Left forelimb (tissue), 1 donor: Measurements from ENCODE around the gene JADE2.
"Not testable (repeated sequence)": the region's sequence is repeated elsewhere in the genome, so short reads cannot be mapped to it uniquely, and the experiment has no call there.

Experiments
- DNase-seq: peaks from one replicate; pipeline ENCODE4 v3.0.0-alpha.2; 2018; ENCODE audit warnings: low spot score

The JADE2 gene

DNA sequence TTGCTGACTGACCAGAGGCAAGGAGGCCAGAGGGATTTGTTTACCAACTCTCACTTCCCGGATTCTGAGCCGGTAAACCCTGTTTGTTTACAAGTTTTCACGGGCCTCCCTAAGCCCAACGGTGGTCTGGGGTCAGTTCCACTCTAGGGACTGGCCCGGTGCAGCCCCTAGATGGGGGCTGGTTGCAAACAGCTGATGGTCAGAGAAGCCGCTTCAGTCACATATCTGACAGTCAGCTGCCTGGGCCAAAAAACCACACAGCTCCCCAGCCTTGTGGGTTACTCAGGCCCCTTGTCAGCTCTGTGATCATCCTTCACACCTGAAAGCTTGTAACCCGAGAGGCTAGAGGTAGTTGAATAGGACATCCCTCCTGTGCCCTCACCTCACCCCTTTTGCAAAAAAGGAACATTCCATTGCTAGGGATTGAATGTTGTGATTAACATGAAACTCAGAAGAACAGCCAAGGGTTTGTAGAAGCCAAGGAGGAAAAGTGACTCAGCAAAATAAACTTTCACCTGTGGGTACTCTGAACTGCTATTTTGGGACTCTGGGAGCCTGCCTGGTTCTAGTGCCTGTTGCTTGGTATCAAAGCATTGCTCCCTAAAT, 66.8 kb downstream of the JADE2 start:
- no peak for DNase-seq

- no peak for DNase-seq
Measured at GRCh38 chr5:134594336-134594735, 68.9 kb downstream of the JADE2 start.

DNA sequence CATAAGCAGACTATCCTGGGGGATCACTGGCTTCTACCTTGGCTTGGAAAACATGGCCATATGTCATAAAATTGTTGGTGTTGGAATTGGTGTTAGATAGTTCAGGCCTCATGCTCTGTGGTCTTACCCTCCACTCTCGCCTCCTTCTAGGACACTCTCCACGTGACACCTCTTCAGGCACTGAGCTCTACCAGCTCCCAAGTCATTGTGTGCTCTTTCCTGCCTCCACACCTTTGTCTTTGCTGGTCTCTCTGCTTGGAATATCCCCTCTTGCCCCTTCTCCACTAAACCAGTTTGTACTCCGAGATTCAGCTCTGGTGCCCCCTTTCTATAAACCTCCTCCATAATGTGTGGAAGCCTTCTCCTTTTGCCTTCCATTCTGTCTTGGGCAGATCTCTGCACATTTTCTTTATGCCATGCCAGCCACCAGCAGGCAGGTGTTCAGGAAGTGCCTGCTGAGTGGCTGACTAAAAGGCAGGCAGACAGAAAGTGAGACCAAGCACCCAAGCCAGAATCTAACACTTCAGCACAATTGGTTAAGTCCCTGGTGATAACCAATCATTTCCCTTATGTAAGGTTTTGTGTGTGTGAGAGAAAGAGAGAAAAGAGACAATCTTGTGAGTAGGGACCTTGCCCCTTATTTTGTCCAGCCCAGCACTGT, 69.5 kb downstream of the JADE2 start:
- no peak for DNase-seq

DNA sequence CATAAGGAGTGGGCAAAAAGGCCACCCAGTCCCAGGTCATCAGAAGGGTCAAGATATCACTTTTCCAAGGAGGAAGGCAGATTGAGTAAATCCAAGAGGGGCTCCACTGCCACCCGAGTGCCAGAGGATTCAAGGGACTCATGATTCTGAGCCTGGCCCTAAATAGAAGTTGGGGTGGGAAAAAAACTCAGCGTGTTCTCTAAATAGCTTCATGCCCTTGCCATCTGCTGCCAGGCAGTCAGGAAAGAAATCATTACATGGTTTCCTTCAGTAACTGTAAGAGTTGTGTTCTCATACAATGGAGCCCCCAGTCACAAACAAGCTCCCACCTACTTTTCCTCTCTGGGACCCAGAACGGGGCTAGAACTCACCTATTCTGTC, 70.0 kb downstream of the JADE2 start:
- DNase-seq = no peak

GRCh38 chr5:134599820-134600219, 74.3 kb downstream of the JADE2 start:
- not testable (repeated sequence) for DNase-seq

DNA sequence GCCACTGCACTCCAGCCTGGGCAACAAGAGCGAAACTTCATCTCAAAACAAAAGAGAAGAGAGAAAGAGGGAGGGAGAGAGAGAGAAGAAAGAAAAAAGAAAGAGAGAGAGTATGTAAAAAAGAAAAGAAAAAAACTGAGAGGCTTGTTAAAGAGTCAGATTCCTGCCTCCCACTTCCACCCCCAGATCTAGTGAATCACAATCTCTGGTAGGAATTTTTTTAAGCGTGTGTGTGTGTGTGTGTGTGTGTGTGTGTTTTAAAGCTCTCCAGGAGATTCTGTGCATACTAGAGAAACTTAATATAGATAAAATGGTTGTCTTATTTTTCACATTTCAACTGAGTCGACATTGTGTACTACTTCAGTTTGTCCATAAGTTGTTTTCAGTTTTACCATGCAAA, 75.1 kb downstream of the JADE2 start:
- DNase-seq = no peak

- no peak for DNase-seq
Measured at GRCh38 chr5:134603059-134603458, 77.6 kb downstream of the JADE2 start.

DNA sequence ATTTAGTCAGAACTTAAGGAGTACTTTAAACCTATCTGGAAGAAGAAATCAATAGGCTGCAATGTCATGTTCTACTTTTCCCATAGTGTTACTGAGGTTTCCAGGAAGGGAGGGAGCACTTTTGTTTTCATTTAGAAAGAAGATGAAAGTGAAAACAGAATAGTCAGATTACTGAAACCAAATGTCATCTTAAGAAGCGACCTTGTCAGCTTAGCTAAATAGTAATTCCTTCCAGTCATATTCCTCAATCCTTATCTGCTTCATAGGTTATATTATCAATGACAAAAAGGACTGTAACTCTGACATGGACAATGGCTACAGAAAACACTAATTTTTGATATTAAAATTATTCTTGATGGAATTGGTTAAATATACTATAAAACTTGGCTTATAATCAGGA, 79.4 kb downstream of the JADE2 start:
- DNase-seq = no peak

DNA sequence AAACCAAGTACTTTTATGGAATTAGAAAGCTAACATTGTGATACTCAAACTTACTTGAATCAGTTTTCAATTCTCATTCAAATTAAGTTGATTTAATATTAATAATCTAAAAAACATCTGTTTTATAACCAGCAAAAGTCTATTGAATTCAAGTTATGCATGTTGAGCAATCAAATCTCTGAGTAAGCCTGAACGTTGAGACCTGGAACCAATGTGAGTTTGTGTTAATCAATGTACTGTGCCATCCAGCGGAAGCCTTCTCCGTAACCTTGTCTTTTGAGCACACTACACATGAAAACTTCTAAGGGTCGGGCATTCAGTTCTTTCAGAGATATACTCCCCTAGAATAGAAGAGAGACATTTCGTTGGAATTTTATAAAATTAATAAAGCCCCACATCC, 81.3 kb downstream of the JADE2 start:
- no peak for DNase-seq

DNA sequence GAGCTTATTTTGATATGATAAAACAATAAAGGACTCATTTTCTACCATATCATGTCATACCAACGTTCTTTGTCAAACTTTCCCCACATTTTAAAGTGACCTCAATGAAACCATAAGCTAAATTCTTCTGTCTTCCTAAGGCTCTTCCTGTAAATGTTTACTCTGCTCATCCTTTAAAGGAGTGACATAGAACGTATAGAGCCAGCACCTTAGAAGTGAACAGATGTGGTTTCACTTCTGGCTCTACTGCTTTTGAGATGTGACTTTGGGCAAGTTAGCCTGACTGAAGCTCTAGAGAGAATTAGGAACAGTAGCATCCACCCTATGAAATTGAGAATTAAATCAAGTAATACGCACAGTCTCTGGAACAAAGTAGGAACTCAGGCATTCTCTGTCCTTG, 83.1 kb downstream of the JADE2 start:
- DNase-seq = no peak

- DNase-seq = no peak
Measured at GRCh38 chr5:134609232-134609851, 83.9 kb downstream of the JADE2 start.

DNA sequence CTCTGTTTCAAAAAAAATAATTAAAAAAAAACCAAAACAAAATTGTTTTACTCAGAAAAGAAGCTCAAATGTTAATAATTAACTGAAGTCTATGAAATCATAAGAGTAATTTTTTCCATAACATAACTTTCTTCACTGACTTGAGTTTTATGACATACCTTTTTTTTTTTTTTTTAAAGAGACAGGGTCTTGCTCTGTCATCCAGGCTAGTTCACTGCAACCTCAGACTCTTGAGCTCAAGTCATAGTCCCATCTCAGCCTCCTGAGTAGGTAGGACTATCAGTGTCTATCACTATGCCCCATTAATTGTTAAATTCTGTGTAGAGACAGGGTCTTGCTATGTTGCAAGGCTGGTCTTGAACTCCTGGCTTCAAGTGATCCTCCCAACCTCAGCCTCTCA, 85.3 kb downstream of the JADE2 start:
- no peak for DNase-seq

DNA sequence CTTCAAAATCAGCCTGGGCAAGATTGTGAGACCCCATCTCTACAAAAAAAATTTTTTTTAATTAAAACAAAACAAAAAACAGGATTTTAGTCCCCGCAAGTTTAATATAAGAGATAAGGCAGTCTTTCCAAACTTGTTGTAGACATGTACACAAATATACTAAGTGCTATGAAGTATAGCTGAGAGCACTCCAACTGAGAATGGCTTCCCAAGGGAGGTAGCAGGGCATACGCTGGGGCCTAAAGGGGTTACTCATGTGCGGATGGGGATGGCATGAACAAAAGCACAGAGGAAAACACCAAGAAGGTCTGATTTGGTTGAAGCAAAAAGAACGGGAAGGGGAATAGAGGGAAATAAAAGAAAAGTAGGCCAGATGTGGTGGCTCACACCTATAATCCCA, 86.0 kb downstream of the JADE2 start:
- no peak for DNase-seq

DNA sequence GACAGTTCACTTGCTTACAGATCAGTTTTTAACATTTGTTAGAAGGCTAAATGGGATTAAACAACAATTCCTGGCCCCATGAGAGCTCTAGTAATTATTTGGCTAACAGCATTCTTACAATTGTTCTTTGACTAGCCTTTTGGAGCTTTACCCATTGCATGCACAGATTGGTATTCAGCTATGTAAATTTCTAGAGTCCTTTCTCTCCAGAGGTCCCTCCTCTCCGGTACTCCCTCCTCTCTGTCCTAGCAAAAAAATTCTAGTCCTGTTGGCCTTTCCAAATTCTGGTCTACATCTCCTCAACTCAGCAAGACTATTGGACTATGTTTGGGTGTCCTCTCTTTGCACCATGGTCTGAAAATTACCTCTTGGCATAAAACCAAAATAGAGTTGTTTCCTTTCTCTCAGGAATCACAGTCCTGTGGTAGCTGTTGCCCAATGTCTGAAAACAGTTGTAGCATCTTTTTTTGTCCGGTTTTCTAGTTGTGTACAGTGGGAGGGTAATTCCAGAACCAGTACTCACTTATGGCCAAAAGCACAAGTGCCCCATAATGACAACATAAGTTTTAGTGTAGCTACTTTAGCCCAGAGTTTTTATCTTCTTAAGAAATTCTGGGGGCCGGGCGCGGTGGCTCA, 89.1 kb downstream of the JADE2 start:
- no peak for DNase-seq

DNA sequence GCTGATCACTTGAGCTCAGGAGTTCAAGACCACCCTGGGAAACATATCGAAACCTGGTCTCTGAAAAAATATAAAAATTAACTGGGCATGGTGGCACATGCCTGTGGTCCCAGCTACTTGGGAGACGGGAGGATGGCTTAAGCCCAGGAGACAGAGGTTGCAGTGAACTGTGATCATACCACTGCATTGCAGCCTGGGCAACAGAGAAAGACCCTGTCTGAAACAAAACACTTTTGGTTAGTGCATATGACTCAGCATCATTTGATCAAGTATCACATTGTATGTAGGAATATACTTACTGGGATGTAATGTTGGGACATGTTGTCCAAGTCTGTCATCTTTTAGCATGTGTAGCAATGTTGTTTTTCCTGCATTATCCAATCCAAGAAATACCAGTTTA, 95.2 kb downstream of the JADE2 start:
- no peak for DNase-seq

- DNase-seq = no peak
Measured at GRCh38 chr5:134625559-134625958, 100.1 kb downstream of the JADE2 start.

DNA sequence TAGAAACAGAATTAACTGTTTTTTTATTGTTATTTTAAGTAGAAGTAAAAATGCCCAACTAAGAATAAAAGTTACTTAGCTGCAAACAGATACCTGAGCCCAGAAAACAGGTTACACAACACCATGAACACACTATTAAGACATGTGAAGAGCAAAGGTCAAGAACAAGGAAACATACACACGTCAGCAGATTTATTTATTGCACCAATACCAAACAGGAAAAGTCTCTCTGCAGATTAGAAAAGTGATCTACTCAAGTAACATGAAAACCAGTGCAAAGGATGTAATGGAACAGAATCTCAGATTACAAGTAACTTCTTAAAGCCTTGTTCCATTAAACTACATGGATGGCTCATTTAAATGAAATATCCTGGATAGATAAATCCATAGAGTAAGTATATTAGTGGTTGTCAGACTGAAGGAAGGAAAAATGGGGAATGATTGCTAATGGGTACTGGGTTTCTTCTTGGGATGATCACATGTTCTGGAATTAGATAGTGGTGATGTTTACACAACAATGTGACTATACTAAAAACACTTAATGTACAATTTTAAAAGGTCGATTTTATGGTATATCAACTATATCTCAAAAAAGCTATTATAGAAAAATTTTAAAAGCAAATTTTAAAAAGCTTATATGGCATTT, 101.0 kb downstream of the JADE2 start:
- no peak for DNase-seq
